ENCODE results near the gene DNASE2B. TPM values are rescaled to one million over a fixed set of nuclear protein-coding genes. Genes with fewer than 3 reads are reported as not detected.
"Not testable (repeated sequence)": the region's sequence is repeated elsewhere in the genome, so short reads cannot be mapped to it uniquely, and the experiment has no call there.

The DNASE2B gene
- total and polyA plus RNA-seq, 2 experiments from 2014 or later, result not detected

DNA sequence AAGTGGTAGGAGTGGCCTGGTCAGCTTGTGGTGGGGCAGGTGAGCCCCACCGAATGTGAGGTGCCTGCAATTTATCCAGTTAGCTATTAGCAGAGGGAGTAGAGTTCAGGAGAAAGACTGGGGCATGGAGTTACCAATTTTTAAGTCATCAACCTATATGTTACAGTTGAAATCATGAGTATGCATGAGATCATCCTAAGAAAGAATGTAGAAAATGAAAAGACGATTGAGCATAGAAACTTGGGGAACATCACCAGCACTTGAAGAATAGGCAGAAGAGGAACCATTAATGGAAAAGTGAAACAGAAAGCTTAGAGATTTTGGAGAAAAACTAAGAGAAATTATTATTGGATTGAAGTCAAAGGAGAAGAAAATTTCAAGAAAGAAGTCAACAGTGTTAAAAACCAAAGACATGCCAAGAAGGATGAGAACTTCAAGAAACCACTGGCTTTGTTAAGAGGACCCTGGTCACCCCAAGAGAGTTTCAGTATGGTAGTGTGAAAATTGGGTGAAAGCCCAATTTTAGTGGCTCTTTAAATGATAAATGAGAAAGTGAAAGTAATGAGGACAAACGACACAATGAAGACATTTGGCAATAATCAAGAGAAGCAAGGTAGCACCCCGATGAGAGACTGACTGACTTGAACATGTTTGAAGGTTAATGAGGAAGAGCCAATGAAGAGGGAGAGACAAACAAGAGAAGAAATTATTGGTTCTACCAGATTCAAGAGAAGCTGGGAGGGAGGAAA is 36.7 kb downstream of the DNASE2B start:
- TF ChIP-seq, protein P1, sequence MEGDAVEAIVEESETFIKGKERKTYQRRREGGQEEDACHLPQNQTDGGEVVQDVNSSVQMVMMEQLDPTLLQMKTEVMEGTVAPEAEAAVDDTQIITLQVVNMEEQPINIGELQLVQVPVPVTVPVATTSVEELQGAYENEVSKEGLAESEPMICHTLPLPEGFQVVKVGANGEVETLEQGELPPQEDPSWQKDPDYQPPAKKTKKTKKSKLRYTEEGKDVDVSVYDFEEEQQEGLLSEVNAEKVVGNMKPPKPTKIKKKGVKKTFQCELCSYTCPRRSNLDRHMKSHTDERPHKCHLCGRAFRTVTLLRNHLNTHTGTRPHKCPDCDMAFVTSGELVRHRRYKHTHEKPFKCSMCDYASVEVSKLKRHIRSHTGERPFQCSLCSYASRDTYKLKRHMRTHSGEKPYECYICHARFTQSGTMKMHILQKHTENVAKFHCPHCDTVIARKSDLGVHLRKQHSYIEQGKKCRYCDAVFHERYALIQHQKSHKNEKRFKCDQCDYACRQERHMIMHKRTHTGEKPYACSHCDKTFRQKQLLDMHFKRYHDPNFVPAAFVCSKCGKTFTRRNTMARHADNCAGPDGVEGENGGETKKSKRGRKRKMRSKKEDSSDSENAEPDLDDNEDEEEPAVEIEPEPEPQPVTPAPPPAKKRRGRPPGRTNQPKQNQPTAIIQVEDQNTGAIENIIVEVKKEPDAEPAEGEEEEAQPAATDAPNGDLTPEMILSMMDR (IDR thresholded peaks at IDR 0.05; ENCODE audit: low read depth, low read length), result no peak
- H3K4me3 ChIP-seq, result no peak overlapping the region
- H3K27me3 ChIP-seq, result no peaks in the 10 kb centered on the region
- H3K4me1 ChIP-seq (ENCODE audit: low read depth), result no peaks in the 10 kb centered on the region
- no peak overlapping the region for H3K27ac ChIP-seq
- no peaks in the 10 kb centered on the region for H3K9me3 ChIP-seq (ENCODE audit: low read depth)
- H3K36me3 ChIP-seq, result no peaks in the 10 kb centered on the region
- no peak for DNase-seq (ENCODE audit: low read depth in 1 of 2, low spot score in 1 of 2)

DNA sequence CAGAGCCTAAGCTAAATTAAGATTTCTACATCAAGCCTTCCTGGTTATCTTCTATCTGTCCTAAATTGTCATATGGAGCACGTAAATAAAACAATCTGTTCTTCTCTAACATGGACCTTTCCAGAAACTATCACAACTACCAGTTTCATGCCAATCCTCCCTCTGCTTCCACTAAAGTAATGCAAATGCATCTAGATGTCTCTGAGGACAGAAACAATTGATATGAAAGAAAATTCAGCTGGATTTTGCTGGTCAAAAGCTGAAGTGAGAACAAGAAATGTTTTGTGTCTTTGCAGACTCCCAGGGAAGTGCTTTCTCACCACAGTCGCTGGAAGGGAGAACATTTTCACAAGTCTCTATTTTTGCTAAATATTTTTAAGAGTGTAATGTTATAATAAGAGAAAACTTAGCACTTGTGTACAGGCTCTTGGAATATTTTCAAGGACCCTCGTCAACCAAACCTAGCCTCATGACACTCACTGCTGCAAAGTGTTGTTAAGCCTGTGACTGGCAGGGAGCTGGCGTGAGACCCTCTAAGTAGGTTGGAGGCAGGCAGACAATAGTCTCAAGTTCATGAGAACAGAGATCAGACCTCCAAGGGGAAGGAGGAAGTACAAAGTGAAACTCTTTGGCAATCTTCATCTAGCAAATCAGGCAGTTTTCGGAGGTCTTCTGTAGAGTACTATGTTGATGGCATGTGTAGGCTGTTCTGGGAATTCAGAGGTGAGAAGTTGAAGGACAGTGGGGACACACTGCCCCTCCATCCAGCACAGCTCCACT is 38.8 kb downstream of the DNASE2B start:
- no peaks in the 10 kb centered on the region for H3K9me3 ChIP-seq (ENCODE audit: low read depth)
- H3K36me3 ChIP-seq, result no peaks in the 10 kb centered on the region
- H3K4me1 ChIP-seq (ENCODE audit: low read depth), result no peaks in the 10 kb centered on the region
- H3K27me3 ChIP-seq, result no peaks in the 10 kb centered on the region
- no peak overlapping the region for H3K27ac ChIP-seq
- no peak overlapping the region for H3K4me3 ChIP-seq
- TF ChIP-seq, protein P1 (IDR thresholded peaks at IDR 0.05; ENCODE audit: low read depth, low read length), result no peak
- no peak for DNase-seq (ENCODE audit: low read depth in 1 of 2, low spot score in 1 of 2)

DNA sequence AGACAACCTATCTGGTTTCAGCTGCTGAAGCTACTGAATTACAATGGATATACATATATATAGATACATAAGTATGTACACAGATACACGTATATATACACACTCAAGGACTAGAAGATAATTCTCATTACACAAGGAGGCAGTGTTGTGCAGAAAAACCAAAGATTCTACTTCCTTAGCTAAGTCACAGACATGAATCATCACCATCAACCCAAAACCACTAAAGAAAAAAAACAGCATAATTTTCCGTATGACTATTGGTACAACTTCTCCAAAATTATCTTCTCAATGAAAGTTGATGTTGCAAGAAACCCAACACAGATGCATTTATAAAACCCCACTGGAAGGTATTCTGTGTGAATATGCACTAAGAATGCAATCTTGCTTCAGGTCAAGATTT is 44.0 kb downstream of the DNASE2B start:
- Histone ChIP-seq H3K36me3 (no peaks in the 10 kb centered on the region), H3K4me3 (no peak overlapping the region), H3K27me3 (no peaks in the 10 kb centered on the region), H3K4me1 (ENCODE audit: low read depth) (no peaks in the 10 kb centered on the region), H3K27ac (no peak overlapping the region), H3K9me3 (ENCODE audit: low read depth) (no peaks in the 10 kb centered on the region)
- peak; percentile 28 to 93 for DNase-seq (ENCODE audit: low read depth in 1 of 2, low spot score in 1 of 2)
- TF ChIP-seq, protein P1 (IDR thresholded peaks at IDR 0.05; ENCODE audit: low read depth, low read length), result peak; percentile 52

DNA sequence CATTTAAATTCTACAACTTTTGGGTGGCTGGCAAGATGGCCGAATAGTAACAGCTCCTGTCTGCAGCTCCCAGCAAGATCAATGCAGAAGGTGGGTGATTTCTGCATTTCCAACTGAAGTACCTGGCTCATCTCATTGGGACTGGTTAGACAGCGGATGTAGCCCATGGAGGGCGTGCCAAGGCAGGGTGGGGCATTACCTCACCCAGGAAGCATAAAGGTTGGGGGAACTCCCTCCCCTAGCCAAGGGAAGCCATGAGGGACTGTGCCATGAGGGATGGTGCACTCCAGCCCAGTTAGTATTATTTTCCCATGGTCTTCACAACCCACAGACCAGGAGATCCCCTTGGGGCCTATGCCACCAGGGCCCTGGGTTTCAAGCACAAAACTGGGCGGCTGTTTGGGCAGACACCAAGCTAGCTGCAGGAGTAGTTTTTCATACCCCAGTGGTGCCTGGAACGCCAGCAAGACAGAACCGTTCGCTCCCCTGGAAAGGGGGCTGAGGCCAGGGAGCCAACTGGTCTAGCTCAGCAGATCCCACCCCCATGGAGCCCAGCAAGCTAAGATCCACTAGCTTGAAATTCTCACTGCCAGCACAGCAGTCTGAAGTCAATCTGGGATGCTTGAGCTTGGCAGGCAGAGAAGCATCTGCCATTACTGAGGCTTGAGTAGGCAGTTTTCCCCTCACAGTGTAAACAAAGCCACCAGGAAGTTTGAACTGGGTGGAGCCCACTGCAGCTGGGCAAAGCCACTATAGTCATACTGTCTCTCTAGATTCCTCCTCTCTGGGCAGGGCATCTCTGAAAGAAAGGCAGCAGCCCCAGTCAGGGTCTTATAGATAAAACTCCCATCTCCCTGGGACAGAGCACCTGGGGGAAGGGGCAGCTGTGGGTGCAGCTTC is 44.7 kb downstream of the DNASE2B start:
- not testable (repeated sequence) for H3K4me1 ChIP-seq (ENCODE audit: low read depth); H3K4me3 ChIP-seq; H3K9me3 ChIP-seq (ENCODE audit: low read depth); H3K36me3 ChIP-seq; DNase-seq (ENCODE audit: low read depth in 1 of 2, low spot score in 1 of 2); H3K27ac ChIP-seq; H3K27me3 ChIP-seq

DNA sequence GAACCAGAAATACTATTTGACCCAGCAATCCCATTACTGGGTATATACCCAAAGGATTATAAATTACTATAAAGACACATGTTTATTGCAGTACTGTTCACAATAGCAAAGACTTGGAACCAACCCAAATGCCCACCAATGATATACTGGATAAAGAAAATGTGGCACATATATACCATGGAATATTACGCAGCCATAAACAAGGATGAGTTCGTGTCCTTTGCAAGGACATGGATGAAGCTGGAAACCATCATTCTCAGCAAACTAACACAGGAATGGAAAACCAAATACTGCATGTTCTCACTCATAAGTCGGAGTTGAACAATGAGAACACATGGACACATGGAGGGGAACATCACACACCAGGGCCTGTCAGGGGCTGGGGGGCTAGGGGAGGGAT is 50.4 kb downstream of the DNASE2B start:
- H3K4me3 ChIP-seq; H3K27ac ChIP-seq; H3K36me3 ChIP-seq; H3K27me3 ChIP-seq; H3K4me1 ChIP-seq (ENCODE audit: low read depth); DNase-seq (ENCODE audit: low read depth in 1 of 2, low spot score in 1 of 2); H3K9me3 ChIP-seq (ENCODE audit: low read depth): not testable (repeated sequence)

DNA sequence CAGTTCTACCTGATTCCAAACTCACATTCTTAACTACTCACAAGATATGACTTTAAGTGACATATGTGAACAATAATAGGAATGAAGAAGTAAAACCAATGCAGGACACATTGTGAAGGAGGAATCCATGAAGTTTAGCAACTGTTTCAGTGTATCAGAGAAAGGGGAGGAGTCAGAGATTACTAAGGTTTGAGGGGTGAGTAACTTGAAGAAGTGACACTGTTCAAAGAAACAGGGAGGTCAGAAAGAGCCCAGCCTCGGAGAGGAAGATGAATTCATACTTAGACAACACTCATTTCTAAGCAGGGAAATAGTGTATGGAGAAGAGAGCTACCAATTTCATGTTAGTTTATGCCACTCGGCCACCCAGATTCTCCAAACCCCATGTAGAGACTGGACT is 52.6 kb downstream of the DNASE2B start:
- Histone ChIP-seq H3K27ac (no peak overlapping the region), H3K27me3 (peaks cover 17% of the 10 kb centered on the region), H3K36me3 (no peaks in the 10 kb centered on the region), H3K4me1 (ENCODE audit: low read depth) (no peaks in the 10 kb centered on the region), H3K4me3 (no peak overlapping the region), H3K9me3 (ENCODE audit: low read depth) (no peaks in the 10 kb centered on the region)
- TF ChIP-seq, protein P1 (IDR thresholded peaks at IDR 0.05; ENCODE audit: low read depth, low read length), result no peak
- DNase-seq (ENCODE audit: low read depth in 1 of 2, low spot score in 1 of 2), result peak in 1 of 2 donors; percentile 12
